ENCODE results near the gene CTU2. TPM values are rescaled to one million over a fixed set of nuclear protein-coding genes. Genes with fewer than 3 reads are reported as not detected.

Gene CTU2
- polyA plus RNA-seq, 1 donor = 11.0 TPM

- no peak for DNase-seq
- H3K36me3 ChIP-seq (ENCODE audit: control insufficient read depth, insufficient read depth, low read length) = no peaks in the 10 kb centered on the region
- H3K27ac ChIP-seq (ENCODE audit: low read length) = no peak overlapping the region
- no CpG with 5 or more reads among the region's 31 CpGs for WGBS (ENCODE audit: insufficient coverage, low lambda C conversion rate)
- no peaks in the 10 kb centered on the region for H3K9me3 ChIP-seq (ENCODE audit: control insufficient read depth, low read depth, low read length)
- peaks cover 56% of the 10 kb centered on the region for H3K27me3 ChIP-seq (ENCODE audit: control insufficient read depth, insufficient read depth, low read length)
- H3K4me1 ChIP-seq (ENCODE audit: control insufficient read depth, insufficient read depth, low read length) = peaks cover 7% of the 10 kb centered on the region
- no peak overlapping the region for H3K4me3 ChIP-seq (ENCODE audit: low read length)
These were observed 25.1 kb upstream of the CTU2 start for GRCh38 chr16:88681084-88681680.

GRCh38 chr16:88681709-88682451 lies 24.4 kb upstream of the CTU2 start:
- no peak overlapping the region for H3K4me3 ChIP-seq (ENCODE audit: low read length)
- H3K4me1 ChIP-seq (ENCODE audit: control insufficient read depth, insufficient read depth, low read length) = peaks cover 11% of the 10 kb centered on the region
- H3K9me3 ChIP-seq (ENCODE audit: control insufficient read depth, low read depth, low read length) = no peaks in the 10 kb centered on the region
- no peak for DNase-seq
- no peak overlapping the region for H3K27ac ChIP-seq (ENCODE audit: low read length)
- H3K27me3 ChIP-seq (ENCODE audit: control insufficient read depth, insufficient read depth, low read length) = peaks cover 60% of the 10 kb centered on the region
- WGBS (ENCODE audit: insufficient coverage, low lambda C conversion rate) = no CpG with 5 or more reads among the region's 21 CpGs
- H3K36me3 ChIP-seq (ENCODE audit: control insufficient read depth, insufficient read depth, low read length) = no peaks in the 10 kb centered on the region

- WGBS (ENCODE audit: insufficient coverage, low lambda C conversion rate) = no CpG with 5 or more reads among the region's 15 CpGs
- no peak overlapping the region for H3K27ac ChIP-seq (ENCODE audit: low read length)
- no peak for DNase-seq
- H3K4me1 ChIP-seq (ENCODE audit: control insufficient read depth, insufficient read depth, low read length) = peaks cover 28% of the 10 kb centered on the region
- no peaks in the 10 kb centered on the region for H3K36me3 ChIP-seq (ENCODE audit: control insufficient read depth, insufficient read depth, low read length)
- peaks cover 48% of the 10 kb centered on the region for H3K27me3 ChIP-seq (ENCODE audit: control insufficient read depth, insufficient read depth, low read length)
- no peak overlapping the region for H3K4me3 ChIP-seq (ENCODE audit: low read length)
- H3K9me3 ChIP-seq (ENCODE audit: control insufficient read depth, low read depth, low read length) = no peaks in the 10 kb centered on the region
These were observed 21.6 kb upstream of the CTU2 start for GRCh38 chr16:88684569-88685155.

- H3K36me3 ChIP-seq (ENCODE audit: control insufficient read depth, insufficient read depth, low read length) = no peaks in the 10 kb centered on the region
- H3K27ac ChIP-seq (ENCODE audit: low read length) = no peak overlapping the region
- H3K27me3 ChIP-seq (ENCODE audit: control insufficient read depth, insufficient read depth, low read length) = peaks cover 48% of the 10 kb centered on the region
- H3K9me3 ChIP-seq (ENCODE audit: control insufficient read depth, low read depth, low read length) = no peaks in the 10 kb centered on the region
- DNase-seq = peak in 1 of 2 donors; percentile 24
- peak overlapping the region; percentile 58 for H3K4me3 ChIP-seq (ENCODE audit: low read length)
- peaks cover 28% of the 10 kb centered on the region for H3K4me1 ChIP-seq (ENCODE audit: control insufficient read depth, insufficient read depth, low read length)
- 80% methylated on average over 1 of the region's 33 CpGs for WGBS (ENCODE audit: insufficient coverage, low lambda C conversion rate)
These were observed 20.9 kb upstream of the CTU2 start for GRCh38 chr16:88685156-88686061.

- H3K36me3 ChIP-seq (ENCODE audit: control insufficient read depth, insufficient read depth, low read length) = no peaks in the 10 kb centered on the region
- no peaks in the 10 kb centered on the region for H3K9me3 ChIP-seq (ENCODE audit: control insufficient read depth, low read depth, low read length)
- no CpG with 5 or more reads among the region's 25 CpGs for WGBS (ENCODE audit: insufficient coverage, low lambda C conversion rate)
- H3K27ac ChIP-seq (ENCODE audit: low read length) = no peak overlapping the region
- H3K4me1 ChIP-seq (ENCODE audit: control insufficient read depth, insufficient read depth, low read length) = peaks cover 28% of the 10 kb centered on the region
- peak overlapping the region; percentile 58 for H3K4me3 ChIP-seq (ENCODE audit: low read length)
- DNase-seq = no peak
- peaks cover 47% of the 10 kb centered on the region for H3K27me3 ChIP-seq (ENCODE audit: control insufficient read depth, insufficient read depth, low read length)
These were observed 20.3 kb upstream of the CTU2 start for GRCh38 chr16:88686062-88686438.

GRCh38 chr16:88686439-88687253 lies 19.7 kb upstream of the CTU2 start, which contains the start of gene SNAI3:
TSS of gene SNAI3 (minus strand) at chr16:88686507. CDS start at chr16:88686406, 101 bp downstream.
- WGBS (ENCODE audit: insufficient coverage, low lambda C conversion rate) = no CpG with 5 or more reads among the region's 65 CpGs
- Histone ChIP-seq H3K27me3 (ENCODE audit: control insufficient read depth, insufficient read depth, low read length) (peaks cover 42% of the 10 kb centered on the region), H3K9me3 (ENCODE audit: control insufficient read depth, low read depth, low read length) (no peaks in the 10 kb centered on the region), H3K4me3 (ENCODE audit: low read length) (peak within 1 kb of the TSS; percentile 58), H3K27ac (ENCODE audit: low read length) (no peak within 1 kb of the TSS), H3K4me1 (ENCODE audit: control insufficient read depth, insufficient read depth, low read length) (peaks cover 28% of the 10 kb centered on the region), H3K36me3 (ENCODE audit: control insufficient read depth, insufficient read depth, low read length) (no peaks in the 10 kb centered on the region)
- DNase-seq = peak; percentile 75 to 88

GRCh38 chr16:88687254-88687576 lies 19.1 kb upstream of the CTU2 start:
- no CpG with 5 or more reads among the region's 10 CpGs for WGBS (ENCODE audit: insufficient coverage, low lambda C conversion rate)
- DNase-seq = peak in 1 of 2 donors; percentile 37
- Histone ChIP-seq H3K27me3 (ENCODE audit: control insufficient read depth, insufficient read depth, low read length) (peaks cover 36% of the 10 kb centered on the region), H3K4me3 (ENCODE audit: low read length) (no peak overlapping the region), H3K4me1 (ENCODE audit: control insufficient read depth, insufficient read depth, low read length) (peaks cover 28% of the 10 kb centered on the region), H3K9me3 (ENCODE audit: control insufficient read depth, low read depth, low read length) (no peaks in the 10 kb centered on the region), H3K36me3 (ENCODE audit: control insufficient read depth, insufficient read depth, low read length) (no peaks in the 10 kb centered on the region), H3K27ac (ENCODE audit: low read length) (no peak overlapping the region)

- Histone ChIP-seq H3K4me1 (ENCODE audit: control insufficient read depth, insufficient read depth, low read length) (peaks cover 28% of the 10 kb centered on the region), H3K27me3 (ENCODE audit: control insufficient read depth, insufficient read depth, low read length) (peaks cover 35% of the 10 kb centered on the region), H3K9me3 (ENCODE audit: control insufficient read depth, low read depth, low read length) (no peaks in the 10 kb centered on the region), H3K27ac (ENCODE audit: low read length) (no peak overlapping the region), H3K36me3 (ENCODE audit: control insufficient read depth, insufficient read depth, low read length) (no peaks in the 10 kb centered on the region), H3K4me3 (ENCODE audit: low read length) (no peak overlapping the region)
- no CpG with 5 or more reads among the region's 3 CpGs for WGBS (ENCODE audit: insufficient coverage, low lambda C conversion rate)
- no peak for DNase-seq
These were observed 18.7 kb upstream of the CTU2 start for GRCh38 chr16:88687676-88688012.

- Histone ChIP-seq H3K4me1 (ENCODE audit: control insufficient read depth, insufficient read depth, low read length) (peaks cover 28% of the 10 kb centered on the region), H3K4me3 (ENCODE audit: low read length) (no peak overlapping the region), H3K9me3 (ENCODE audit: control insufficient read depth, low read depth, low read length) (no peaks in the 10 kb centered on the region), H3K36me3 (ENCODE audit: control insufficient read depth, insufficient read depth, low read length) (no peaks in the 10 kb centered on the region), H3K27me3 (ENCODE audit: control insufficient read depth, insufficient read depth, low read length) (peaks cover 35% of the 10 kb centered on the region), H3K27ac (ENCODE audit: low read length) (no peak overlapping the region)
- WGBS (ENCODE audit: insufficient coverage, low lambda C conversion rate) = no CpG with 5 or more reads among the region's 28 CpGs
- DNase-seq = peak; percentile 48 to 85
These were observed 18.1 kb upstream of the CTU2 start for GRCh38 chr16:88688013-88688778.

Measured in large intestine (tissue), 3 donors.